Measurements from ENCODE around the gene NXN. TPM values are rescaled to one million over a fixed set of nuclear protein-coding genes. Genes with fewer than 3 reads are reported as not detected.
"Not testable (repeated sequence)": the region's sequence is repeated elsewhere in the genome, so short reads cannot be mapped to it uniquely, and the experiment has no call there.

NXN gene
- total and polyA plus RNA-seq, 2 experiments from 2014 or later, result 8.0 to 41.9 TPM

GRCh38 chr17:953767-954166 is 25.8 kb downstream of the NXN start:
- Histone ChIP-seq H3K4me3 (no peak overlapping the region), H3K9me2 (ENCODE audit: insufficient read depth) (no peaks in the 10 kb centered on the region), H3K79me2 (ENCODE audit: insufficient read depth) (peaks cover 48% of the 10 kb centered on the region), H3K4me2 (ENCODE audit: unreplicated experiment) (no peak overlapping the region), H2AFZ (no peak overlapping the region), H3K27me3 (replicated peaks; ENCODE audit: insufficient read depth) (no peaks in the 10 kb centered on the region), H3F3A (ENCODE audit: insufficient read depth) (no peaks in the 10 kb centered on the region), H3K36me3 (ENCODE audit: low read depth) (no peaks in the 10 kb centered on the region), H3K4me1 (ENCODE audit: insufficient read depth) (peaks cover 20% of the 10 kb centered on the region), H3K9me3 (ENCODE audit: low read depth) (no peaks in the 10 kb centered on the region), H4K20me1 (ENCODE audit: insufficient read depth) (no peaks in the 10 kb centered on the region), H3K27ac (no peak overlapping the region), H3K9ac (no peak overlapping the region)
- no peak for DNase-seq
- in situ Hi-C loops (cut with MboI), result no loop called here
- 96% methylated on average over 16 of the region's 16 CpGs for WGBS, 2 experiments (ENCODE audit: low coverage in 1 of 2, low lambda C conversion rate in 2 of 2, missing lambda C conversion rate in 2 of 2)
- TF ChIP-seq EZH2phosphoT487 (IDR thresholded peaks at IDR 0.05; ENCODE audit: insufficient read depth, low read depth) (no peak), EZH2 (IDR thresholded peaks at IDR 0.05; ENCODE audit: insufficient read depth, poor library complexity, severe bottlenecking) (no peak)

- H3K27me3 ChIP-seq (replicated peaks; ENCODE audit: insufficient read depth); H3K9me3 ChIP-seq (ENCODE audit: low read depth); H3K27ac ChIP-seq; H4K20me1 ChIP-seq (ENCODE audit: insufficient read depth); H3K9ac ChIP-seq; H3K9me2 ChIP-seq (ENCODE audit: insufficient read depth); in situ Hi-C loops (cut with MboI); H3K4me2 ChIP-seq (ENCODE audit: unreplicated experiment); H2AFZ ChIP-seq; H3F3A ChIP-seq (ENCODE audit: insufficient read depth); H3K36me3 ChIP-seq (ENCODE audit: low read depth); DNase-seq; H3K4me3 ChIP-seq: not testable (repeated sequence)
- 98% methylated on average over 7 to 18 of the region's 18 CpGs for WGBS, 2 experiments (ENCODE audit: low coverage in 1 of 2, low lambda C conversion rate in 2 of 2, missing lambda C conversion rate in 2 of 2)
- peaks cover 20% of the 10 kb centered on the region for H3K4me1 ChIP-seq (ENCODE audit: insufficient read depth)
- H3K79me2 ChIP-seq (ENCODE audit: insufficient read depth), result peaks cover 40% of the 10 kb centered on the region
Observed at GRCh38 chr17:952592-952991, 27.0 kb downstream of the NXN start.

- H3K4me1 ChIP-seq (ENCODE audit: insufficient read depth), result peaks cover 20% of the 10 kb centered on the region
- H3K79me2 ChIP-seq (ENCODE audit: insufficient read depth), result peaks cover 29% of the 10 kb centered on the region
- TF ChIP-seq EZH2 (IDR thresholded peaks at IDR 0.05; ENCODE audit: insufficient read depth, poor library complexity, severe bottlenecking), result no peak
- no peak for TF ChIP-seq EZH2phosphoT487 (IDR thresholded peaks at IDR 0.05; ENCODE audit: insufficient read depth, low read depth)
- peak; percentile 77 for DNase-seq
- H3K9me3 ChIP-seq (ENCODE audit: low read depth), result no peaks in the 10 kb centered on the region
- H3F3A ChIP-seq (ENCODE audit: insufficient read depth), result no peaks in the 10 kb centered on the region
- peak overlapping the region; percentile 49; the same call in 1 of the 2 replicates for H3K27ac ChIP-seq
- H3K27me3 ChIP-seq (replicated peaks; ENCODE audit: insufficient read depth), result no peaks in the 10 kb centered on the region
- H3K4me3 ChIP-seq, result peak overlapping the region; percentile 39; the same call in 1 of the 2 replicates
- H2AFZ ChIP-seq, result no peak overlapping the region
- no peaks in the 10 kb centered on the region for H3K36me3 ChIP-seq (ENCODE audit: low read depth)
- 0 out of 2 replicates have a peak overlapping the region, but pooled peaks have one; percentile 39 for H3K9ac ChIP-seq
- in situ Hi-C loops (cut with MboI), result no loop called here
- H4K20me1 ChIP-seq (ENCODE audit: insufficient read depth), result no peaks in the 10 kb centered on the region
- no peaks in the 10 kb centered on the region for H3K9me2 ChIP-seq (ENCODE audit: insufficient read depth)
- H3K4me2 ChIP-seq (ENCODE audit: unreplicated experiment), result no peak overlapping the region
- 46 to 47% methylated on average over 22 to 24 of the region's 27 CpGs for WGBS, 2 experiments (ENCODE audit: low coverage in 1 of 2, low lambda C conversion rate in 2 of 2, missing lambda C conversion rate in 2 of 2)
Observed at GRCh38 chr17:951325-952132, 28.0 kb downstream of the NXN start.

- 77 to 80% methylated on average over 10 to 12 of the region's 12 CpGs for WGBS, 2 experiments (ENCODE audit: low coverage in 1 of 2, low lambda C conversion rate in 2 of 2, missing lambda C conversion rate in 2 of 2)
Observed at GRCh38 chr17:949623-950303, 29.8 kb downstream of the NXN start.

More at GRCh38 chr17:949623-950303, 29.8 kb downstream of the NXN start:
- Histone ChIP-seq H3K9ac (no peak overlapping the region), H3K27ac (no peak overlapping the region), H3K4me3 (no peak overlapping the region), H3K36me3 (ENCODE audit: low read depth) (no peaks in the 10 kb centered on the region), H3K79me2 (ENCODE audit: insufficient read depth) (peaks cover 24% of the 10 kb centered on the region; the same call in 1 of the 2 replicates), H3K4me2 (ENCODE audit: unreplicated experiment) (no peak overlapping the region), H2AFZ (no peak overlapping the region), H3K9me2 (ENCODE audit: insufficient read depth) (no peaks in the 10 kb centered on the region), H3F3A (ENCODE audit: insufficient read depth) (no peaks in the 10 kb centered on the region), H3K9me3 (ENCODE audit: low read depth) (no peaks in the 10 kb centered on the region), H3K27me3 (replicated peaks; ENCODE audit: insufficient read depth) (no peaks in the 10 kb centered on the region), H3K4me1 (ENCODE audit: insufficient read depth) (peaks cover 20% of the 10 kb centered on the region), H4K20me1 (ENCODE audit: insufficient read depth) (no peaks in the 10 kb centered on the region)
- in situ Hi-C loops (cut with MboI), result no loop called here
- DNase-seq, result no peak
- no peak for TF ChIP-seq EZH2phosphoT487 (IDR thresholded peaks at IDR 0.05; ENCODE audit: insufficient read depth, low read depth)
- no peak for TF ChIP-seq EZH2 (IDR thresholded peaks at IDR 0.05; ENCODE audit: insufficient read depth, poor library complexity, severe bottlenecking)

All from GM23248 (cell line).